ENCODE data around the gene TMEM201. TPM values are rescaled to one million over a fixed set of nuclear protein-coding genes. Genes with fewer than 3 reads are reported as not detected.
A peak's percentile ranks its signal among the peaks of the same experiment; 100 is the strongest.

TMEM201 gene
- total RNA-seq, 2 experiments from 2014 or later = 7.5 to 21.9 TPM

GRCh38 chr1:9651565-9652378, 63.1 kb downstream of the TMEM201 start, which contains the start of gene PIK3CD:
PIK3CD (plus strand) TSS chr1:9651731; CDS start chr1:9710456, 58,725 bp downstream.
- TF ChIP-seq CTCF (conservative IDR thresholded peaks at IDR 0.05; ENCODE audit: low read length) = 0 out of 2 replicates have a peak, but pooled peaks have one; percentile 16
- no peak for TF ChIP-seq EZH2phosphoT487 (IDR thresholded peaks at IDR 0.05; ENCODE audit: borderline replicate concordance, low read depth, low read length)
- Histone ChIP-seq H3K27ac (ENCODE audit: low read depth, low read length, poor library complexity, severe bottlenecking) (peak within 1 kb of the TSS; percentile 42), H2AFZ (ENCODE audit: low read length) (peak within 1 kb of the TSS; percentile 90), H3K9me3 (ENCODE audit: low read length) (no peaks in the 10 kb centered on the region), H3K36me3 (ENCODE audit: insufficient read depth, low read length) (no peaks in the 10 kb centered on the region), H3K4me1 (ENCODE audit: insufficient read depth, low read length, poor library complexity, severe bottlenecking) (peaks cover 51% of the 10 kb centered on the region), H4K20me1 (ENCODE audit: insufficient read depth, low read length) (no peaks in the 10 kb centered on the region), H3K9me2 (ENCODE audit: insufficient read depth, low read length) (no peaks in the 10 kb centered on the region), H3K79me2 (ENCODE audit: insufficient read depth, low read depth, low read length) (no peaks in the 10 kb centered on the region), H3K4me2 (ENCODE audit: low read length) (peak within 1 kb of the TSS; percentile 86), H3K4me3 (ENCODE audit: low read depth, low read length, poor library complexity, severe bottlenecking) (peak within 1 kb of the TSS; percentile 70)
- intact Hi-C loops (cut with micrococcal nuclease; ENCODE audit: unreplicated experiment) = loop anchor here (1.0 kb wide), 1 partner anchor 24 kb away; no protein-coding TSS in a partner anchor
- BruUV-seq (replicated peaks) = no TSS peak
- CTCF ChIA-PET (ENCODE audit: unreplicated experiment) = no interaction called here
- POLR2A ChIA-PET = interaction anchor here (0.5 to 2.3 kb wide), 6 partner anchors 13 to 389 kb away, joined by 3 to 7 read pairs (median 3); no protein-coding TSS in a partner anchor
- DNase-seq (ENCODE audit: low spot score) = peak; percentile 64

- BruUV-seq (replicated peaks) = no TSS peak
- H3K4me1 ChIP-seq (ENCODE audit: insufficient read depth, low read length, poor library complexity, severe bottlenecking) = peaks cover 51% of the 10 kb centered on the region
- no peaks in the 10 kb centered on the region for H3K9me3 ChIP-seq (ENCODE audit: low read length)
- H3K9me2 ChIP-seq (ENCODE audit: insufficient read depth, low read length) = no peaks in the 10 kb centered on the region
- ChIA-PET POLR2A (interaction anchor here (0.5 to 0.9 kb wide), 10 partner anchors 14 to 1140 kb away, joined by 3 to 8 read pairs (median 3); no protein-coding TSS in a partner anchor), CTCF (ENCODE audit: unreplicated experiment) (no interaction called here)
- TF ChIP-seq CTCF (conservative IDR thresholded peaks at IDR 0.05; ENCODE audit: low read length) (peak; percentile 59), EZH2phosphoT487 (IDR thresholded peaks at IDR 0.05; ENCODE audit: borderline replicate concordance, low read depth, low read length) (no peak)
- peak overlapping the region; percentile 70 for H3K4me3 ChIP-seq (ENCODE audit: low read depth, low read length, poor library complexity, severe bottlenecking)
- no peaks in the 10 kb centered on the region for H3K79me2 ChIP-seq (ENCODE audit: insufficient read depth, low read depth, low read length)
- intact Hi-C loops (cut with micrococcal nuclease; ENCODE audit: unreplicated experiment) = loop anchor here (1.0 kb wide), 1 partner anchor 25 kb away; no protein-coding TSS in a partner anchor
- H3K36me3 ChIP-seq (ENCODE audit: insufficient read depth, low read length) = no peaks in the 10 kb centered on the region
- peak overlapping the region; percentile 42 for H3K27ac ChIP-seq (ENCODE audit: low read depth, low read length, poor library complexity, severe bottlenecking)
- peak overlapping the region; percentile 90 for H2AFZ ChIP-seq (ENCODE audit: low read length)
- H4K20me1 ChIP-seq (ENCODE audit: insufficient read depth, low read length) = no peaks in the 10 kb centered on the region
- peak overlapping the region; percentile 86 for H3K4me2 ChIP-seq (ENCODE audit: low read length)
- peak; percentile 80 for DNase-seq (ENCODE audit: low spot score)
Measured at GRCh38 chr1:9652379-9653209, 63.9 kb downstream of the TMEM201 start.

Data from OCI-LY7 (cell line).